AG04450 (cell line): ENCODE results near the gene PBX1. TPM values are rescaled to one million over a fixed set of nuclear protein-coding genes. Genes with fewer than 3 reads are reported as not detected.

Source experiments
- CTCF ChIA-PET: fragments of 300-600, 350-600 bp; formaldehyde crosslinking; extraction: SDS; loops from one replicate; lab custom pipeline; 2022; ENCODE audit warnings: antibody characterized with exemption, inconsistent platforms; lab: Charles Lee
- POLR2A ChIA-PET: fragments of 350-600 bp; formaldehyde crosslinking; extraction: SDS; loops from one replicate; lab custom pipeline; 2021; ENCODE audit warnings: antibody characterized with exemption, inconsistent platforms; lab: Yijun Ruan, JAX
- DNase-seq: peaks from one replicate; pipeline ENCODE4 v3.0.0-alpha.2; 2011; ENCODE audit warnings: low read depth, low spot score
- H3K27ac ChIP-seq: one replicate; pipeline ENCODE4 v1.5.1; 2012; ENCODE audit warnings: low read depth, low read length, control low read depth
- H3K27me3 ChIP-seq: one replicate; pipeline ENCODE4 v1.6.0; 2012; ENCODE audit warnings: low read length; ENCODE audit not compliant: control insufficient read depth, insufficient read depth
- H3K4me3 ChIP-seq: 2 replicates; pipeline ENCODE4 v1.5.1; 2011; ENCODE audit warnings: mild to moderate bottlenecking, low read depth, low read length, control low read depth
- H3K9me3 ChIP-seq: 2 replicates; pipeline ENCODE4 v1.5.1; 2012; ENCODE audit warnings: low read length; ENCODE audit not compliant: control insufficient read depth, insufficient read depth
- polyA plus RNA-seq: library from polyadenylated mRNA; depleted of rRNA; stranded (reverse); fragments of >200 nt; gene quantifications from 2 replicates; pipeline ENCODE4 v1.2.3, GENCODE V29; 2011
- TF ChIP-seq, protein P1 (sequence below): IDR thresholded peaks from 2 replicates; pipeline ENCODE4 v1.5.1; 2011; ENCODE audit warnings: low read depth, low read length, control low read depth, inconsistent platforms

The PBX1 gene
- polyA plus RNA-seq, 1 experiment: 49.9 TPM

DNA sequence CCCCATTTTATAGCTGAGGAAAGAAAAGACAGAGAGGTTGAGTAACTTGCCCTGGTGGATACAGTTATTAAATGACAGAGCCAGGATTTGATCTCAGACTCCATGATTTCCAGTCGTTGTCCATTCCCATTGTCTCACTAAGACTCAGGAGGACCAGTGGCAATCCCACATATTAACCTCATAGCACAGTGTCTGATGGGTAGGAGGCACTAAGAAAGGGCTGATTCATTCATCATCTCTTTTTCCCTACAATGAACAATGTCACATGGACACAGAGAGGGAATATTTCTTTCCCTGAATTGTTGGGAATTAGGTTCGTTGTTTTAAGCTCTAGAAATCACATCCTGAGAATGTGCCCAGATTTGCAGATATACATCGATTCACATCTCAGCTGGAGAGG lies 99.9 kb downstream of the PBX1 start:
- TF ChIP-seq, protein P1, sequence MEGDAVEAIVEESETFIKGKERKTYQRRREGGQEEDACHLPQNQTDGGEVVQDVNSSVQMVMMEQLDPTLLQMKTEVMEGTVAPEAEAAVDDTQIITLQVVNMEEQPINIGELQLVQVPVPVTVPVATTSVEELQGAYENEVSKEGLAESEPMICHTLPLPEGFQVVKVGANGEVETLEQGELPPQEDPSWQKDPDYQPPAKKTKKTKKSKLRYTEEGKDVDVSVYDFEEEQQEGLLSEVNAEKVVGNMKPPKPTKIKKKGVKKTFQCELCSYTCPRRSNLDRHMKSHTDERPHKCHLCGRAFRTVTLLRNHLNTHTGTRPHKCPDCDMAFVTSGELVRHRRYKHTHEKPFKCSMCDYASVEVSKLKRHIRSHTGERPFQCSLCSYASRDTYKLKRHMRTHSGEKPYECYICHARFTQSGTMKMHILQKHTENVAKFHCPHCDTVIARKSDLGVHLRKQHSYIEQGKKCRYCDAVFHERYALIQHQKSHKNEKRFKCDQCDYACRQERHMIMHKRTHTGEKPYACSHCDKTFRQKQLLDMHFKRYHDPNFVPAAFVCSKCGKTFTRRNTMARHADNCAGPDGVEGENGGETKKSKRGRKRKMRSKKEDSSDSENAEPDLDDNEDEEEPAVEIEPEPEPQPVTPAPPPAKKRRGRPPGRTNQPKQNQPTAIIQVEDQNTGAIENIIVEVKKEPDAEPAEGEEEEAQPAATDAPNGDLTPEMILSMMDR: no peak
- H3K9me3 ChIP-seq: no peaks in the 10 kb centered on the region
- DNase-seq: no peak
- H3K27ac ChIP-seq: no peak overlapping the region
- CTCF ChIA-PET: interaction anchor here (0.6 to 1.2 kb wide), 2 partner anchors 15 to 33 kb away, joined by 3 to 4 read pairs; no protein-coding TSS in a partner anchor
- no peak overlapping the region for H3K4me3 ChIP-seq
- POLR2A ChIA-PET: no interaction called here
- H3K27me3 ChIP-seq: no peaks in the 10 kb centered on the region

GRCh38 chr1:164659621-164660411 lies 100.8 kb downstream of the PBX1 start:
- H3K9me3 ChIP-seq: no peaks in the 10 kb centered on the region
- CTCF ChIA-PET: interaction anchor here (0.6 to 1.2 kb wide), 2 partner anchors 16 to 34 kb away, joined by 3 to 4 read pairs; no protein-coding TSS in a partner anchor

GRCh38 chr1:164660412-164660772 lies 101.4 kb downstream of the PBX1 start:
- POLR2A ChIA-PET: no interaction called here
- CTCF ChIA-PET: no interaction called here
- no peaks in the 10 kb centered on the region for H3K27me3 ChIP-seq
- no peaks in the 10 kb centered on the region for H3K9me3 ChIP-seq
- H3K4me3 ChIP-seq: no peak overlapping the region
- no peak for DNase-seq
- H3K27ac ChIP-seq: no peak overlapping the region
- TF ChIP-seq, protein P1: no peak

More at GRCh38 chr1:164659621-164660411, 100.8 kb downstream of the PBX1 start:
- POLR2A ChIA-PET: no interaction called here
- no peak overlapping the region for H3K4me3 ChIP-seq
- no peak for DNase-seq
- no peak overlapping the region for H3K27ac ChIP-seq
- H3K27me3 ChIP-seq: no peaks in the 10 kb centered on the region
- TF ChIP-seq, protein P1: no peak

GRCh38 chr1:164660775-164661174 lies 101.8 kb downstream of the PBX1 start:
- CTCF ChIA-PET: no interaction called here
- Histone ChIP-seq H3K9me3 (no peaks in the 10 kb centered on the region), H3K27ac (no peak overlapping the region), H3K4me3 (no peak overlapping the region), H3K27me3 (no peaks in the 10 kb centered on the region)
- DNase-seq: no peak
- TF ChIP-seq, protein P1: no peak
- POLR2A ChIA-PET: no interaction called here

GRCh38 chr1:164662462-164662861 lies 103.5 kb downstream of the PBX1 start:
- Histone ChIP-seq H3K9me3 (no peaks in the 10 kb centered on the region), H3K27me3 (no peaks in the 10 kb centered on the region), H3K4me3 (no peak overlapping the region), H3K27ac (no peak overlapping the region)
- CTCF ChIA-PET: no interaction called here
- POLR2A ChIA-PET: no interaction called here
- TF ChIP-seq, protein P1: no peak
- no peak for DNase-seq
